ENCODE measurements around the gene MT1H. TPM values are rescaled to one million over a fixed set of nuclear protein-coding genes. Genes with fewer than 3 reads are reported as not detected.

The MT1H gene
- total RNA-seq, 4 donors from 2014 or later: not detected

- Histone ChIP-seq H3K9me3 (no peaks in the 10 kb centered on the region), H3K4me1 (peaks cover 0 to 47% (median 16%) of the 10 kb centered on the region in 3 donors), H3K27me3 (peaks cover 92% of the 10 kb centered on the region), H3K36me3 (no peaks in the 10 kb centered on the region), H3K4me3 (no peak overlapping the region), H3K27ac (no peak overlapping the region)
- no peak for ATAC-seq
- TF ChIP-seq EP300 (IDR thresholded peaks at IDR 0.05): no peak
- no peak for TF ChIP-seq POLR2AphosphoS5 (IDR thresholded peaks at IDR 0.05)
- no peak for TF ChIP-seq CTCF (IDR thresholded peaks at IDR 0.05)
- TF ChIP-seq POLR2A (IDR thresholded peaks at IDR 0.05): no peak
- WGBS, 2 donors (ENCODE audit: low coverage in 1 of 2): 67 to 72% methylated on average over 4 to 6 of the region's 9 CpGs
Measured at GRCh38 chr16:56636616-56637413, 32.8 kb upstream of the MT1H start.

GRCh38 chr16:56637814-56638750 is 31.5 kb upstream of the MT1H start, which contains the start of gene MT1A:
MT1A (plus strand) TSS chr16:56638666; CDS start chr16:56638739, 73 bp downstream.
- WGBS, 2 donors (ENCODE audit: low coverage in 1 of 2): 13 to 20% methylated on average over 10 to 18 of the region's 68 CpGs
- Histone ChIP-seq H3K27ac (peak within 1 kb of the TSS in 3 of 4 donors; percentile 56 to 79 (median 72)), H3K27me3 (peaks cover 91% of the 10 kb centered on the region), H3K9me3 (no peaks in the 10 kb centered on the region), H3K36me3 (no peaks in the 10 kb centered on the region), H3K4me3 (peak within 1 kb of the TSS; percentile 21 to 52), H3K4me1 (peaks cover 0 to 41% (median 16%) of the 10 kb centered on the region in 3 donors)
- ATAC-seq: peak; percentile 84
- TF ChIP-seq POLR2A (IDR thresholded peaks at IDR 0.05) (peak; percentile 27 to 38), EP300 (IDR thresholded peaks at IDR 0.05) (no peak), POLR2AphosphoS5 (IDR thresholded peaks at IDR 0.05) (peak; percentile 71)

- Histone ChIP-seq H3K27me3 (peaks cover 91% of the 10 kb centered on the region), H3K36me3 (no peaks in the 10 kb centered on the region), H3K4me1 (peaks cover 0 to 50% (median 23%) of the 10 kb centered on the region in 3 donors), H3K9me3 (no peaks in the 10 kb centered on the region), H3K27ac (peak overlapping the region in 1 of 4 donors; percentile 79), H3K4me3 (no peak overlapping the region)
- ATAC-seq: no peak
- no peak for TF ChIP-seq EP300 (IDR thresholded peaks at IDR 0.05)
- no peak for TF ChIP-seq CTCF (IDR thresholded peaks at IDR 0.05)
- TF ChIP-seq POLR2A (IDR thresholded peaks at IDR 0.05): no peak
- no peak for TF ChIP-seq POLR2AphosphoS5 (IDR thresholded peaks at IDR 0.05)
- 80% methylated on average over 1 of the region's 1 CpG; no CpG with 5 or more reads in 1 of the 2 donors for WGBS, 2 donors (ENCODE audit: low coverage in 1 of 2)
Measured at GRCh38 chr16:56639045-56639444, 30.6 kb upstream of the MT1H start.

- peaks cover 91% of the 10 kb centered on the region for H3K27me3 ChIP-seq
- H3K4me3 ChIP-seq: no peak overlapping the region
Measured at GRCh38 chr16:56640076-56640475, 29.5 kb upstream of the MT1H start.

More at GRCh38 chr16:56640076-56640475, 29.5 kb upstream of the MT1H start:
- Histone ChIP-seq H3K4me1 (peaks cover 0 to 48% (median 23%) of the 10 kb centered on the region in 3 donors), H3K36me3 (no peaks in the 10 kb centered on the region), H3K27ac (no peak overlapping the region), H3K9me3 (no peaks in the 10 kb centered on the region)
- ATAC-seq: no peak
- TF ChIP-seq POLR2A (IDR thresholded peaks at IDR 0.05) (no peak), EP300 (IDR thresholded peaks at IDR 0.05) (no peak), POLR2AphosphoS5 (IDR thresholded peaks at IDR 0.05) (no peak), CTCF (IDR thresholded peaks at IDR 0.05) (no peak)
- 85 to 86% methylated on average over 1 of the region's 1 CpG for WGBS, 2 donors (ENCODE audit: low coverage in 1 of 2)
